Lower leg skin (tissue), 4 donors: ENCODE measurements around the gene OGFOD1. TPM values are rescaled to one million over a fixed set of nuclear protein-coding genes. Genes with fewer than 3 reads are reported as not detected.

Source experiments
- DNase-seq, 2 donors: peaks; one replicate each; pipeline ENCODE4 v3.0.0-alpha.2; 2019; ENCODE audit warnings: low spot score in 2 of 2
- H3K4me3 ChIP-seq: fragments of 200-600 bp; sonication (generic); 2 replicates; pipeline ENCODE4 v1.5.1; 2017; ENCODE audit warnings: mild to moderate bottlenecking, low read depth; ENCODE audit not compliant: poor library complexity, severe bottlenecking
- POLR2A ChIP-seq, 2 donors: fragments of 450-650 bp; IDR thresholded peaks; one replicate each; pipeline ENCODE4 v1.6.1; 2016 to 2017; ENCODE audit warnings: antibody characterized with exemption in 2 of 2, mild to moderate bottlenecking in 1 of 2, moderate library complexity in 1 of 2
- WGBS, 2 donors: methylation state at CpG; one replicate each; pipeline ENCODE4 v1.1.5; 2018; 5-methylcytosine and 5-hydroxymethylcytosine counted together
- intact Hi-C: fragments of 100-400 bp; cut with DNase I; formaldehyde crosslinking; loops from one replicate; pipeline ENCODE4 v1.15.0; 2023; ENCODE audit warnings: low total_unique reads
- total RNA-seq, 4 donors: library from RNA; depleted of rRNA; stranded (reverse); fragments of >200 nt; gene quantifications; one replicate each; pipeline ENCODE4 v1.1.0, GENCODE V29; 2016
- TF ChIP-seq, protein P1 (sequence below), 3 donors: fragments of 450-650 bp; IDR thresholded peaks; one replicate each; pipeline ENCODE4 v1.5.1; 2016; ENCODE audit warnings: antibody characterized with exemption in 3 of 3, mild to moderate bottlenecking in 3 of 3, moderate library complexity in 2 of 3

OGFOD1 gene
- total RNA-seq, 4 donors from 2014 or later, result 17.0 to 42.2 (median 34.6) TPM

DNA sequence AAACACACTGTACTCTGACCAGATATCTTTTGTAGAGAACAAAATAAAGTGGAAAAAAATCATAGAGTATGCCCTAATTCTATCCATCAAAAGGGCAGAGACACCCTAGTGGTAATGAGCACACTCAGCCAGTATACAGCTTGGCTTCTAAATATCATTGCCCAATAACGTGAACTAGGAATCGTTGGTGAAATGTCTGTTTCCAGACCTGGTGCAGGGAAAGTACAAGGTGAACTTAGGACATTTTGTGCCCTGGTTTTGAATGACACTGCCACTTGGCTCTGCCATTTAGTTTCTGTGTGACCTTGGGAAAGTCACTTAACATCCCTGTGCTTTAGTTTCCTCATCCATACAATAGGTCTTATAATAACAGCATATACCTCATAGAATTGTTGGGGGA lies 39.7 kb upstream of the OGFOD1 start:
- WGBS, 2 donors, result 83 to 94% methylated on average over 2 of the region's 2 CpGs

DNA sequence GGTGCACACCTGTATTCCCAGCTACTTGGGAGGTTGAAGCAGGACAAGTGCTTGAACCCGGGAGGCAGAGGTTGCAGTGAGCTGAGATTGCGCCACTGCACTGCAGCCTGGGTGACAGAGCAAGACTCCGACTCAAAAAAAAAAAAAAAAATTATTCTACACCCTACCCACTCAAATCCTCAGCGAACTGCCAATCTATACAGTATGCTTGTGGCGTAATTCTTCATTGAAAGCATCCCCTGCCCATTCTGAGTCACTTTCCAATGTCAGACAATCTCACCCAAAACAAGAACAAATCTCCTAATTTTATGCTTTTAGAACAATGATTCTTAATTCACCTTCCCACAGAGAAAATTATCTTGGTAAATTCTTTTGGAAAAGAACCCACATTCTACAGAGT lies 38.0 kb upstream of the OGFOD1 start:
- WGBS, 2 donors, result 73 to 75% methylated on average over 5 of the region's 5 CpGs
- H3K4me3 ChIP-seq, result no peak overlapping the region
- no peak for TF ChIP-seq POLR2A (IDR thresholded peaks at IDR 0.05)
- TF ChIP-seq, protein P1, sequence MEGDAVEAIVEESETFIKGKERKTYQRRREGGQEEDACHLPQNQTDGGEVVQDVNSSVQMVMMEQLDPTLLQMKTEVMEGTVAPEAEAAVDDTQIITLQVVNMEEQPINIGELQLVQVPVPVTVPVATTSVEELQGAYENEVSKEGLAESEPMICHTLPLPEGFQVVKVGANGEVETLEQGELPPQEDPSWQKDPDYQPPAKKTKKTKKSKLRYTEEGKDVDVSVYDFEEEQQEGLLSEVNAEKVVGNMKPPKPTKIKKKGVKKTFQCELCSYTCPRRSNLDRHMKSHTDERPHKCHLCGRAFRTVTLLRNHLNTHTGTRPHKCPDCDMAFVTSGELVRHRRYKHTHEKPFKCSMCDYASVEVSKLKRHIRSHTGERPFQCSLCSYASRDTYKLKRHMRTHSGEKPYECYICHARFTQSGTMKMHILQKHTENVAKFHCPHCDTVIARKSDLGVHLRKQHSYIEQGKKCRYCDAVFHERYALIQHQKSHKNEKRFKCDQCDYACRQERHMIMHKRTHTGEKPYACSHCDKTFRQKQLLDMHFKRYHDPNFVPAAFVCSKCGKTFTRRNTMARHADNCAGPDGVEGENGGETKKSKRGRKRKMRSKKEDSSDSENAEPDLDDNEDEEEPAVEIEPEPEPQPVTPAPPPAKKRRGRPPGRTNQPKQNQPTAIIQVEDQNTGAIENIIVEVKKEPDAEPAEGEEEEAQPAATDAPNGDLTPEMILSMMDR (IDR thresholded peaks at IDR 0.05), result no peak
- intact Hi-C loops, result no loop called here
- DNase-seq, result no peak

More for the DNA sequence above, 39.7 kb upstream of the OGFOD1 start:
- intact Hi-C loops, result no loop called here
- TF ChIP-seq POLR2A (IDR thresholded peaks at IDR 0.05), result no peak
- TF ChIP-seq, protein P1 (IDR thresholded peaks at IDR 0.05), result no peak
- no peak for DNase-seq
- no peak overlapping the region for H3K4me3 ChIP-seq

DNA sequence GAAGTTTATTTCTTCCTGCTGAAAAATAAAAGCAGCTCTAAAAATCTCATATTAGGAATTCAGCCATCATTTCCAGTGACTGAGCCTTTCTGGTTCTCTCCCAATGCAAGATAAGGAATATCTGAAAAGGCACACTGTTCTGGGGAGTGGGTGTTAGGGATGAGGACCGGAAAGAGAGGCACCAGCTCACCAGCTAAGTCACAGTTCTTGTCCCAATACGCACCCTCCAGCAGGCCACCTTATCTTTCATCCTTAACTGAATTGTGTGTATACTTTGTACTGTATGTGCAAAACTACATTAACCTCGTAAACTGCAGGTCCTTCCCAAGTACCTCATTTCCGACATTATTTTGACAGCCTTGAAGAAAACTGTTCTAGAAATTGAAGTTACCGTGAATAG lies 37.0 kb upstream of the OGFOD1 start:
- WGBS, 2 donors, result 92 to 93% methylated on average over 5 of the region's 5 CpGs
- TF ChIP-seq POLR2A (IDR thresholded peaks at IDR 0.05), result no peak
- TF ChIP-seq, protein P1 (IDR thresholded peaks at IDR 0.05), result no peak
- no peak for DNase-seq
- intact Hi-C loops, result no loop called here
- H3K4me3 ChIP-seq, result no peak overlapping the region

DNA sequence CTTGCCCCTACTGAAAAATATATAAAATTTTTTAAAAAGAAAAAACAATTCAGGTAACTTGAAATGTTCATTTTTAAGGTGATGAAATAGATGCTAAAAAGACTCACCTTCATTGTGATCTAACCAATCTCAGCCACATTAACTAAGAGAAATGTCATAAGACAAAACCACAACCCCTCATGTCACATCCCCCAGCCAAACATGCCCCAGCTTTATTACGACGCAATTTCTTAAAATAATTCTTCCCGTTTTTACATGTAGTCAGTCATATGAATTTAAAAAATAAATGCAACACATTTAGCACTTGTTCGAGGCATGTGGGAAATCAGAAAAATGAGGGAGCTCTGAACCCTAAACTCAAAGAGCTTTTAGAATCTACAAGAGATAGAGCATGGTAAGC lies 35.5 kb upstream of the OGFOD1 start:
- TF ChIP-seq, protein P1 (IDR thresholded peaks at IDR 0.05), result no peak
- no peak for TF ChIP-seq POLR2A (IDR thresholded peaks at IDR 0.05)
- no peak for DNase-seq
- no peak overlapping the region for H3K4me3 ChIP-seq
- intact Hi-C loops, result no loop called here
- 75 to 88% methylated on average over 4 of the region's 4 CpGs for WGBS, 2 donors

DNA sequence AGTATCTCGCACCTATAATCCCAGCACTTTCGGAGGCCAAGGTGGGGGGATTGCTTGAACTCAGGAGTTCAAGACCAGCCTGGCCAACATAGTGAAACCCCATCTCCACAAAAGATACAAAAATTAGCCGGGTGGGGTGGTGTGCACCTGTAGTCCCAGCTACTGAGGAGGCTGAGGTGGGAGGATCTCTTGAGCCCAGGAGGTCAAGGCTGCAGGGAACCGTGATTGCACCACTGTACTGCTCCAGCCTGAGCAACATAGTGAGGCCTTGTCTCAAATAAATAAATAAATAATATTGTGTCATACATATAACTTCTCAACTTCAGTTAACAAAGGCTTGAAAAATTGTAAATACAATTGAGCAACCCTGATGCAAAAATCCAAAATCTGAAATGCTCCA lies 34.2 kb upstream of the OGFOD1 start:
- no peak for DNase-seq
- intact Hi-C loops, result no loop called here
- H3K4me3 ChIP-seq, result no peak overlapping the region
- 95 to 96% methylated on average over 4 of the region's 4 CpGs for WGBS, 2 donors
- no peak for TF ChIP-seq POLR2A (IDR thresholded peaks at IDR 0.05)
- TF ChIP-seq, protein P1 (IDR thresholded peaks at IDR 0.05), result no peak
